CD4-positive, alpha-beta T cell (primary cell): Measurements from ENCODE around the gene EEPD1. TPM values are rescaled to one million over a fixed set of nuclear protein-coding genes. Genes with fewer than 3 reads are reported as not detected.

Source experiments
- ATAC-seq: fragments of 200-7000 bp; cut with Tn5 transposase; one replicate; pipeline ENCODE4 v1.10.0; 2022; ENCODE audit warnings: mild to moderate bottlenecking; ENCODE audit not compliant: poor library complexity
- CTCF ChIA-PET: fragments of 350-600 bp; sonication (Branson Sonifier 250); formaldehyde crosslinking; loops from one replicate; lab custom pipeline; 2021; ENCODE audit warnings: antibody characterized with exemption, inconsistent platforms; lab: Charles Lee
- POLR2A ChIA-PET: fragments of 350-600 bp; sonication (Branson Sonifier 250); formaldehyde crosslinking; loops from one replicate; lab custom pipeline; 2021; ENCODE audit warnings: antibody characterized with exemption, inconsistent platforms; lab: Charles Lee
- DNase-seq, 14 experiments: peaks; one replicate each; pipeline ENCODE4 v3.0.0-alpha.2; 2013 to 2020; ENCODE audit warnings: mixed read lengths in 2 of 14
- H3K27ac ChIP-seq, 2 donors: one replicate each; pipeline versions ENCODE4 v1.5.1 to v1.7.0; 2013; ENCODE audit warnings: low read length in 2 of 2, low read depth in 1 of 2, mild to moderate bottlenecking in 1 of 2
- H3K27me3 ChIP-seq, 2 experiments: 1 replicate in 1 of 2; 2 replicates in 1 of 2; pipeline versions ENCODE4 v1.6.1 to v1.7.0; 2013; ENCODE audit warnings: low read length in 2 of 2, control low read depth in 1 of 2, mild to moderate bottlenecking in 1 of 2, moderate library complexity in 1 of 2; ENCODE audit not compliant: insufficient read depth in 2 of 2, control insufficient read depth in 1 of 2
- H3K36me3 ChIP-seq: one replicate; pipeline ENCODE4 v1.6.1; 2013; ENCODE audit warnings: low read length, control low read depth; ENCODE audit not compliant: insufficient read depth
- H3K4me1 ChIP-seq: one replicate; pipeline ENCODE4 v1.6.1; 2013; ENCODE audit warnings: low read length, control low read depth; ENCODE audit not compliant: insufficient read depth
- H3K4me3 ChIP-seq: one replicate; pipeline ENCODE4 v1.5.1; 2013; ENCODE audit warnings: mild to moderate bottlenecking, low read length, moderate library complexity
- H3K9me3 ChIP-seq, 2 experiments: 1 replicate in 1 of 2; 2 replicates in 1 of 2; pipeline versions ENCODE4 v1.6.1 to v1.7.0; 2013; ENCODE audit warnings: low read length in 2 of 2, mild to moderate bottlenecking in 2 of 2, control low read depth in 1 of 2, moderate library complexity in 1 of 2; ENCODE audit not compliant: control insufficient read depth in 1 of 2, insufficient read depth in 1 of 2
- H3K27ac Mint-ChIP-seq: one replicate; pipeline ENCODE4 v1.8.0; 2020; ENCODE audit warnings: mixed read lengths
- H3K27me3 Mint-ChIP-seq: one replicate; pipeline ENCODE4 v1.8.0; 2021; ENCODE audit warnings: mixed read lengths
- H3K36me3 Mint-ChIP-seq: one replicate; pipeline ENCODE4 v1.8.0; 2021; ENCODE audit warnings: low read depth, mixed read lengths
- H3K4me1 Mint-ChIP-seq: one replicate; pipeline ENCODE4 v1.8.0; 2021; ENCODE audit warnings: low read depth, mixed read lengths
- H3K4me3 Mint-ChIP-seq: one replicate; pipeline ENCODE4 v1.8.0; 2020; ENCODE audit warnings: mild to moderate bottlenecking, mixed read lengths
- H3K9me3 Mint-ChIP-seq: one replicate; pipeline ENCODE4 v1.8.0; 2020; ENCODE audit warnings: mixed read lengths
- intact Hi-C, 2 experiments: fragments of 100-400 bp; cut with DNase I in 1 of 2; cut with micrococcal nuclease in 1 of 2; formaldehyde crosslinking; loops; one replicate each; pipeline versions ENCODE4 v1.15.1 to v1.9.0; 2023 to 2025; cut with DNase I, micrococcal nuclease
- total RNA-seq, 174 experiments: library from RNA in 2 of 174; stranded (reverse) in 2 of 174; gene quantifications; one replicate each; pipeline ENCODE4 v1.2.3 and lab custom pipeline; 2021 to 2026
- TF ChIP-seq, protein P1 (sequence below): fragments of 200-600 bp; IDR thresholded peaks from one replicate; pipeline ENCODE4 v1.8.0; 2022; ENCODE audit warnings: antibody characterized with exemption, mild to moderate bottlenecking

EEPD1 gene
- total RNA-seq, 2 experiments from 2014 or later = 4.4 to 4.6 TPM

DNA sequence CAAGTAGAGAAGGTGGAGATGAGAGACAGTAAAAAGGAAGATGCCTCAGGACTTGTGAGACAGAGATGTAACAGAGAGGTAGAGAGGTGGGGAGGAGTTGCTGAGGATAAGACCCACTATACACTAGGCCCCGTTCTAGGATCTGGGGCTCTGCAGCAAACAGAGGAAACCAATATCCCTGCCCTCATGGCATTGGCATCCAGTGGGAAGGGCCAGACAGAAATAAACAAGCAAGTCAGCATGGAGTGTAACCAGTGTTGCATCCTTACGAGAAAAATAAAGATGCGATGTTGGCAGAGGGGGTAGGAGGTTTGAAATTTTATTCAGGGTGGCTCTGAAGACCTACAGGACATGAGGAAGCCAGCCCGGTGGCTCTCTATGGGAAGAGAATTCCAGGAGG, 22.0 kb upstream of the EEPD1 start:
- Histone ChIP-seq H3K9me3 (no peaks in the 10 kb centered on the region), H3K27me3 (no peaks in the 10 kb centered on the region), H3K4me1 (peaks cover 17% of the 10 kb centered on the region), H3K27ac (no peak overlapping the region), H3K36me3 (no peaks in the 10 kb centered on the region), H3K4me3 (no peak overlapping the region)
- ChIA-PET CTCF (no interaction called here), POLR2A (no interaction called here)
- DNase-seq (no peak), ATAC-seq (no peak)
- no peaks in the 10 kb centered on the region for H3K27me3 Mint-ChIP-seq
- H3K27ac Mint-ChIP-seq = no peak overlapping the region
- H3K4me3 Mint-ChIP-seq = no peak overlapping the region
- intact Hi-C loops = no loop called here
- TF ChIP-seq, protein P1, sequence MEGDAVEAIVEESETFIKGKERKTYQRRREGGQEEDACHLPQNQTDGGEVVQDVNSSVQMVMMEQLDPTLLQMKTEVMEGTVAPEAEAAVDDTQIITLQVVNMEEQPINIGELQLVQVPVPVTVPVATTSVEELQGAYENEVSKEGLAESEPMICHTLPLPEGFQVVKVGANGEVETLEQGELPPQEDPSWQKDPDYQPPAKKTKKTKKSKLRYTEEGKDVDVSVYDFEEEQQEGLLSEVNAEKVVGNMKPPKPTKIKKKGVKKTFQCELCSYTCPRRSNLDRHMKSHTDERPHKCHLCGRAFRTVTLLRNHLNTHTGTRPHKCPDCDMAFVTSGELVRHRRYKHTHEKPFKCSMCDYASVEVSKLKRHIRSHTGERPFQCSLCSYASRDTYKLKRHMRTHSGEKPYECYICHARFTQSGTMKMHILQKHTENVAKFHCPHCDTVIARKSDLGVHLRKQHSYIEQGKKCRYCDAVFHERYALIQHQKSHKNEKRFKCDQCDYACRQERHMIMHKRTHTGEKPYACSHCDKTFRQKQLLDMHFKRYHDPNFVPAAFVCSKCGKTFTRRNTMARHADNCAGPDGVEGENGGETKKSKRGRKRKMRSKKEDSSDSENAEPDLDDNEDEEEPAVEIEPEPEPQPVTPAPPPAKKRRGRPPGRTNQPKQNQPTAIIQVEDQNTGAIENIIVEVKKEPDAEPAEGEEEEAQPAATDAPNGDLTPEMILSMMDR = no peak
- no peaks in the 10 kb centered on the region for H3K36me3 Mint-ChIP-seq
- peaks cover 6% of the 10 kb centered on the region for H3K4me1 Mint-ChIP-seq
- peaks cover 3% of the 10 kb centered on the region for H3K9me3 Mint-ChIP-seq

DNA sequence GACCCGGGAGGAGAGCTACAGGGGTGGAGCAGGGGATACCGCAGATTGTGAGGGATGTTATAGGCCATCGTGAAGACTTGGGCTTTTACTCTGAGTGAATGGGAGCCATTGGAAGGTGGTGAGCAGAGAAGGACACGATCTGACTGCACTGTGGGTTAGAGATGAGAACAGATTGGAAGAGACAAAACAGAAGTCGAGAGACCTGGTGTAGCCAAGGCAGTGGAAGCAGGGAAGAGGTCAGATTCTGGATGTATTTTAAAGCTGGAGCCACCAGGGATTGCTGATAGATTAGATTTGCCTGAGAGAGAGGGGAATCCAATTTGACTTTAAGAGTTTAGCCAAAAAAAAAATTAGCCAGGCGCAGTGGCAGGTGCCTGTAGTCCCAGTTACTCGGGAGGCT, 21.6 kb upstream of the EEPD1 start:
- no peak overlapping the region for H3K27ac Mint-ChIP-seq
- H3K4me1 Mint-ChIP-seq = peaks cover 6% of the 10 kb centered on the region
- CTCF ChIA-PET = no interaction called here
- DNase-seq = no peak
- no peak for ATAC-seq
- H3K36me3 ChIP-seq = no peaks in the 10 kb centered on the region
- no peaks in the 10 kb centered on the region for H3K27me3 Mint-ChIP-seq
- no peak overlapping the region for H3K4me3 Mint-ChIP-seq
- H3K9me3 ChIP-seq = no peaks in the 10 kb centered on the region
- intact Hi-C loops = no loop called here
- H3K27me3 ChIP-seq = no peaks in the 10 kb centered on the region
- peaks cover 3% of the 10 kb centered on the region for H3K9me3 Mint-ChIP-seq
- POLR2A ChIA-PET = no interaction called here
- TF ChIP-seq, protein P1 = no peak
- no peak overlapping the region for H3K27ac ChIP-seq
- H3K36me3 Mint-ChIP-seq = no peaks in the 10 kb centered on the region
- no peak overlapping the region for H3K4me3 ChIP-seq
- H3K4me1 ChIP-seq = peaks cover 17% of the 10 kb centered on the region

DNA sequence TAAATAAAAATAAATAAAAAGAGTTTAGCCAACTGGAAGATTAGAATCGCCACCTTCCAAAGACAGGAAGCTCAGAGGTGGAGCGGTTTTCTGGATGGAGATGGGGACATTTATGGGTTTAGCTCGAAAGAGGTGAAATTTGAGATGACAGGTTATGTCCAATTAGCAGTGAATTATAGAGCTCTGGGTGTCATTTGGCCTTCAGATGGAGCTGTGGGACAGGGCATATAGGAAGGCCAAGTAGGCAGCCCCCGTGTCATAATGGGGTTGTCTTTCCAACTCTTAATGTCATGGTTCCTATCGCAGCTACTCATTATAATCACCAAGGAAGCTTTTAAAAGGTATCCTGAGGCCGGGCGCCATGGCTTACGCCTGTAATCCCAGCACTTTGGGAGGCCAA, 21.0 kb upstream of the EEPD1 start:
- CTCF ChIA-PET = no interaction called here

More for the DNA sequence above, 21.0 kb upstream of the EEPD1 start:
- Mint-ChIP-seq H3K27ac (no peak overlapping the region), H3K4me1 (peaks cover 6% of the 10 kb centered on the region), H3K36me3 (no peaks in the 10 kb centered on the region), H3K4me3 (no peak overlapping the region), H3K27me3 (no peaks in the 10 kb centered on the region), H3K9me3 (peaks cover 3% of the 10 kb centered on the region)
- Histone ChIP-seq H3K9me3 (no peaks in the 10 kb centered on the region), H3K36me3 (no peaks in the 10 kb centered on the region), H3K4me1 (peaks cover 12% of the 10 kb centered on the region), H3K4me3 (no peak overlapping the region), H3K27ac (no peak overlapping the region), H3K27me3 (no peaks in the 10 kb centered on the region)
- POLR2A ChIA-PET = no interaction called here
- ATAC-seq = no peak
- intact Hi-C loops = no loop called here
- TF ChIP-seq, protein P1 = no peak
- no peak for DNase-seq
